CD4-positive, alpha-beta T cell treated with Interleukin-17A for 1 hour (primary cell): ENCODE results near the gene ZNF618.

Source experiments
- DNase-seq: peaks from one replicate; pipeline ENCODE4 v3.0.0-alpha.2; 2020

The ZNF618 gene

GRCh38 chr9:113935677-113936380 lies 59.7 kb downstream of the ZNF618 start:
- DNase-seq: no peak

- no peak for DNase-seq
These were observed 64.0 kb downstream of the ZNF618 start for GRCh38 chr9:113940077-113940476.

GRCh38 chr9:113941056-113941455 lies 64.9 kb downstream of the ZNF618 start:
- DNase-seq: no peak

- DNase-seq: no peak
These were observed 65.4 kb downstream of the ZNF618 start for GRCh38 chr9:113941526-113941925.

GRCh38 chr9:113943112-113944009 lies 67.3 kb downstream of the ZNF618 start:
- DNase-seq: no peak

- DNase-seq: no peak
These were observed 69.7 kb downstream of the ZNF618 start for GRCh38 chr9:113945784-113946183.

- no peak for DNase-seq
These were observed 70.5 kb downstream of the ZNF618 start for GRCh38 chr9:113946496-113947115.

- no peak for DNase-seq
These were observed 71.8 kb downstream of the ZNF618 start for GRCh38 chr9:113947941-113948340.

- DNase-seq: no peak
These were observed 72.9 kb downstream of the ZNF618 start for GRCh38 chr9:113948891-113949570.

- no peak for DNase-seq
These were observed 73.5 kb downstream of the ZNF618 start for GRCh38 chr9:113949571-113950078.

GRCh38 chr9:113950195-113951031 lies 74.3 kb downstream of the ZNF618 start:
- DNase-seq: no peak

GRCh38 chr9:113951032-113951372 lies 74.9 kb downstream of the ZNF618 start:
- no peak for DNase-seq

GRCh38 chr9:113952676-113953075 lies 76.6 kb downstream of the ZNF618 start:
- DNase-seq: no peak

GRCh38 chr9:113953531-113953930 lies 77.4 kb downstream of the ZNF618 start:
- DNase-seq: no peak

- no peak for DNase-seq
These were observed 78.5 kb downstream of the ZNF618 start for GRCh38 chr9:113954591-113954990.

- no peak for DNase-seq
These were observed 79.1 kb downstream of the ZNF618 start for GRCh38 chr9:113955076-113955752.

GRCh38 chr9:113956901-113957300 lies 80.8 kb downstream of the ZNF618 start:
- no peak for DNase-seq

GRCh38 chr9:113957351-113957750 lies 81.2 kb downstream of the ZNF618 start:
- DNase-seq: no peak

GRCh38 chr9:113957821-113958341 lies 81.8 kb downstream of the ZNF618 start:
- no peak for DNase-seq

- no peak for DNase-seq
These were observed 82.4 kb downstream of the ZNF618 start for GRCh38 chr9:113958556-113958955.

GRCh38 chr9:113960768-113961167 lies 84.7 kb downstream of the ZNF618 start:
- no peak for DNase-seq
